H1 (cell line): ENCODE results near the gene DNAJB6.

ENCODE experiments used
- CTCF ChIP-seq, 3 experiments: IDR thresholded peaks; 1 replicate in 2 of 3; 2 replicates in 1 of 3; pipeline versions ENCODE4 v1.5.1 to v1.6.1; 2011; ENCODE audit warnings: low read length in 3 of 3, mild to moderate bottlenecking in 3 of 3, inconsistent platforms in 2 of 3, low read depth in 1 of 3, moderate library complexity in 1 of 3; ENCODE audit not compliant: insufficient read depth in 1 of 3; ENCODE audit errors: control extremely low read depth in 1 of 3
- EP300 ChIP-seq, 2 experiments: IDR thresholded peaks; 1 replicate in 1 of 2; 2 replicates in 1 of 2; pipeline ENCODE4 v1.6.1; 2011 to 2012; ENCODE audit warnings: low read depth in 2 of 2, low read length in 2 of 2, mild to moderate bottlenecking in 2 of 2, borderline replicate concordance in 1 of 2, inconsistent platforms in 1 of 2, moderate library complexity in 1 of 2
- KDM1A ChIP-seq: fragments of 200-600, 300-600 bp; sonication (generic); IDR thresholded peaks from 2 replicates; pipeline ENCODE4 v1.7.1; 2016; ENCODE audit warnings: mild to moderate bottlenecking, low read length, borderline replicate concordance
- MAX ChIP-seq: IDR thresholded peaks from 2 replicates; pipeline ENCODE4 v1.6.1; 2012; ENCODE audit warnings: inconsistent platforms
- POLR2A ChIP-seq, 2 experiments: IDR thresholded peaks; 1 replicate in 1 of 2; 2 replicates in 1 of 2; pipeline ENCODE4 v1.6.1; 2011; ENCODE audit warnings: low read depth in 2 of 2, low read length in 2 of 2, mild to moderate bottlenecking in 2 of 2; ENCODE audit errors: control extremely low read depth in 1 of 2
- SRF ChIP-seq: IDR thresholded peaks from 2 replicates; pipeline ENCODE4 v1.6.1; 2011; ENCODE audit warnings: mild to moderate bottlenecking, low read depth, low read length, moderate library complexity
- ZNF274 ChIP-seq: IDR thresholded peaks from 2 replicates; pipeline ENCODE4 v1.7.0; 2012; ENCODE audit warnings: low read length, borderline replicate concordance; ENCODE audit errors: extremely low read depth

GRCh38 chr7:157436076-157436475 lies 99.3 kb downstream of the DNAJB6 start:
- TF ChIP-seq CTCF (IDR thresholded peaks at IDR 0.05; ENCODE audit: control extremely low read depth in 1 of 3, insufficient read depth in 1 of 3, low read depth in 1 of 3, low read length in 3 of 3) (no peak), MAX (no peak), ZNF274 (no peak), SRF (no peak), EP300 (IDR thresholded peaks at IDR 0.05; ENCODE audit: borderline replicate concordance in 1 of 2, low read depth in 2 of 2, low read length in 2 of 2) (no peak), KDM1A (no peak), POLR2A (IDR thresholded peaks at IDR 0.05; ENCODE audit: control extremely low read depth in 1 of 2, low read depth in 2 of 2, low read length in 2 of 2) (no peak)
